B cell (primary cell): ENCODE measurements around the gene GRB10. TPM values are rescaled to one million over a fixed set of nuclear protein-coding genes. Genes with fewer than 3 reads are reported as not detected.

Experiments
- ATAC-seq: fragments of 200-7000 bp; cut with Tn5 transposase; one replicate; pipeline ENCODE4 v1.10.0; 2021; ENCODE audit warnings: low read depth, mild to moderate bottlenecking, moderate number of reproducible peaks, moderate library complexity
- CTCF ChIA-PET: fragments of 350-600 bp; sonication (Branson Sonifier 250); formaldehyde crosslinking; loops from one replicate; lab custom pipeline; 2021; ENCODE audit warnings: antibody characterized with exemption, inconsistent platforms; lab: Charles Lee
- POLR2A ChIA-PET: fragments of 350-600 bp; sonication (Branson Sonifier 250); formaldehyde crosslinking; loops from one replicate; lab custom pipeline; 2021; ENCODE audit warnings: antibody characterized with exemption; lab: Charles Lee
- DNase-seq: peaks from one replicate; pipeline ENCODE4 v3.0.0; 2013
- H2AFZ ChIP-seq: 2 replicates; pipeline ENCODE4 v1.6.1; 2012; ENCODE audit warnings: mild to moderate bottlenecking, low read depth, low read length; ENCODE audit not compliant: insufficient read depth, poor library complexity, severe bottlenecking
- H3K27ac ChIP-seq, 2 donors: 1 replicate in 1 of 2; 2 replicates in 1 of 2; pipeline ENCODE4 v1.5.1; 2012 to 2013; ENCODE audit warnings: low read length in 2 of 2, mild to moderate bottlenecking in 2 of 2, moderate library complexity in 1 of 2
- H3K27me3 ChIP-seq, 4 experiments: fragments of 200-600 bp in 1 of 4; sonication (generic) in 1 of 4; replicated peaks in 1 of 4; 1 replicate in 2 of 4; 2 replicates in 2 of 4; pipeline versions ENCODE4 v1.6.1 to v1.7.0; 2013 to 2016; ENCODE audit warnings: low read length in 3 of 4, mild to moderate bottlenecking in 2 of 4, mixed read lengths in 1 of 4, moderate library complexity in 1 of 4; ENCODE audit not compliant: insufficient read depth in 4 of 4, control insufficient read depth in 3 of 4; ENCODE audit errors: control extremely low read depth in 1 of 4
- H3K36me3 ChIP-seq, 2 experiments: replicated peaks in 1 of 2; 1 replicate in 1 of 2; 2 replicates in 1 of 2; pipeline versions ENCODE4 v1.6.1 to v1.7.1; 2013; ENCODE audit warnings: low read length in 1 of 2; ENCODE audit not compliant: insufficient read depth in 2 of 2, control insufficient read depth in 1 of 2; ENCODE audit errors: control extremely low read depth in 1 of 2, extremely low read depth in 1 of 2
- H3K4me1 ChIP-seq, 2 donors: fragments of 200-600 bp in 1 of 2; sonication (generic) in 1 of 2; 1 replicate in 1 of 2; 2 replicates in 1 of 2; pipeline versions ENCODE4 v1.5.1 to v1.6.1; 2013 to 2017; ENCODE audit warnings: low read length in 2 of 2; ENCODE audit not compliant: control insufficient read depth in 2 of 2, insufficient read depth in 2 of 2
- H3K4me2 ChIP-seq: replicated peaks from 2 replicates; pipeline ENCODE3; 2012; ENCODE audit warnings: mild to moderate bottlenecking, low read depth, low read length; ENCODE audit not compliant: poor library complexity, severe bottlenecking
- H3K4me3 ChIP-seq, 5 experiments: fragments of 200-600 bp in 1 of 5; sonication (generic) in 1 of 5; 1 replicate in 3 of 5; 2 replicates in 2 of 5; pipeline versions ENCODE4 v1.5.1 to v1.7.0; 2011 to 2016; ENCODE audit warnings: low read length in 4 of 5, mild to moderate bottlenecking in 4 of 5, low read depth in 2 of 5, control low read depth in 1 of 5, moderate library complexity in 1 of 5; ENCODE audit not compliant: insufficient read depth in 1 of 5; ENCODE audit errors: control extremely low read depth in 1 of 5, extremely low read depth in 1 of 5
- H3K79me2 ChIP-seq: fragments of 200-600 bp; sonication (generic); one replicate; pipeline ENCODE4 v1.6.0; 2016; ENCODE audit warnings: low read length; ENCODE audit not compliant: control insufficient read depth, insufficient read depth
- H3K9ac ChIP-seq: fragments of 200-600 bp; sonication (generic); 2 replicates; pipeline ENCODE4 v1.6.1; 2017; ENCODE audit warnings: mild to moderate bottlenecking, low read length, moderate library complexity
- H3K9me3 ChIP-seq, 3 donors: one replicate each; pipeline versions ENCODE4 v1.6.1 to v1.7.1; 2013; ENCODE audit warnings: low read length in 2 of 3; ENCODE audit not compliant: control insufficient read depth in 2 of 3, insufficient read depth in 1 of 3; ENCODE audit errors: control extremely low read depth in 1 of 3
- H4K20me1 ChIP-seq: 2 replicates; pipeline ENCODE4 v1.6.0; 2012; ENCODE audit warnings: mild to moderate bottlenecking, low read length; ENCODE audit not compliant: insufficient read depth, control insufficient read depth, poor library complexity, severe bottlenecking
- H3K27ac Mint-ChIP-seq: one replicate; pipeline ENCODE4 v1.8.0; 2021; ENCODE audit warnings: mixed read lengths
- H3K27me3 Mint-ChIP-seq: one replicate; pipeline ENCODE4 v1.8.0; 2021; ENCODE audit warnings: mixed read lengths
- H3K4me1 Mint-ChIP-seq: one replicate; pipeline ENCODE4 v1.8.0; 2021; ENCODE audit warnings: mixed read lengths
- H3K4me3 Mint-ChIP-seq: one replicate; pipeline ENCODE4 v1.8.0; 2021; ENCODE audit warnings: mixed read lengths
- H3K9me3 Mint-ChIP-seq: one replicate; pipeline ENCODE4 v1.8.0; 2022; ENCODE audit warnings: mixed read lengths; ENCODE audit not compliant: insufficient read depth
- EZH2 ChIP-seq: IDR thresholded peaks from 2 replicates; pipeline ENCODE4 v1.6.1; 2012; ENCODE audit warnings: borderline replicate concordance, low read depth, mild to moderate bottlenecking, moderate library complexity, low read length; ENCODE audit not compliant: insufficient read depth, poor library complexity, severe bottlenecking
- WGBS: methylation state at CpG from one replicate; pipeline ENCODE4 v1.1.5; 2013; ENCODE audit warnings: missing lambda C conversion rate; ENCODE audit not compliant: insufficient coverage; 5-methylcytosine and 5-hydroxymethylcytosine counted together
- intact Hi-C: fragments of 100-400 bp; cut with micrococcal nuclease; formaldehyde crosslinking; loops from one replicate; pipeline ENCODE4 v1.10.0; 2022
- polyA plus RNA-seq: library from polyadenylated mRNA; depleted of rRNA; stranded (reverse); fragments of >200 nt; gene quantifications from 2 replicates; pipeline ENCODE4 v1.2.3, GENCODE V29; 2012
- total RNA-seq, 2 donors: library from RNA; stranded (reverse); fragments of 120-200 nt in 1 of 2; gene quantifications; 1 replicate in 1 of 2; 2 replicates in 1 of 2; pipeline versions ENCODE4 v1.2.3 to v1.2.4, GENCODE V29; 2013 to 2022
- TF ChIP-seq, protein P1 (sequence below): fragments of 200-600 bp; IDR thresholded peaks from one replicate; pipeline ENCODE4 v1.8.0; 2022; ENCODE audit warnings: antibody characterized with exemption, mild to moderate bottlenecking

GRB10 gene
- total and polyA plus RNA-seq, 2 donors (not counting 1 experiment from before 2014, with no cell fraction given) = 0.04 TPM; not detected in 1

GRCh38 chr7:50594136-50594535 is 188.6 kb downstream of the GRB10 start:
- intact Hi-C loops = no loop called here
- ATAC-seq (no peak), DNase-seq (no peak)
- no peaks in the 10 kb centered on the region for H3K9me3 Mint-ChIP-seq
- no peaks in the 10 kb centered on the region for H3K79me2 ChIP-seq
- H3K4me3 ChIP-seq = no peak overlapping the region
- no peak overlapping the region for H3K9ac ChIP-seq
- peaks cover 0 to 5% (median 0%) of the 10 kb centered on the region in 3 donors for H3K9me3 ChIP-seq
- ChIA-PET CTCF (no interaction called here), POLR2A (no interaction called here)
- H3K4me2 ChIP-seq = no peak overlapping the region
- no peaks in the 10 kb centered on the region for H3K27me3 ChIP-seq
- H3K4me1 Mint-ChIP-seq = no peaks in the 10 kb centered on the region
- WGBS = 37% methylated on average over 2 of the region's 4 CpGs
- no peaks in the 10 kb centered on the region for H4K20me1 ChIP-seq
- H3K36me3 ChIP-seq = no peaks in the 10 kb centered on the region
- no peak for TF ChIP-seq EZH2
- no peak overlapping the region for H2AFZ ChIP-seq
- no peak overlapping the region for H3K27ac Mint-ChIP-seq
- no peak overlapping the region for H3K4me3 Mint-ChIP-seq
- no peak overlapping the region for H3K27ac ChIP-seq
- peaks cover 37% of the 10 kb centered on the region for H3K27me3 Mint-ChIP-seq
- H3K4me1 ChIP-seq = no peaks in the 10 kb centered on the region

DNA sequence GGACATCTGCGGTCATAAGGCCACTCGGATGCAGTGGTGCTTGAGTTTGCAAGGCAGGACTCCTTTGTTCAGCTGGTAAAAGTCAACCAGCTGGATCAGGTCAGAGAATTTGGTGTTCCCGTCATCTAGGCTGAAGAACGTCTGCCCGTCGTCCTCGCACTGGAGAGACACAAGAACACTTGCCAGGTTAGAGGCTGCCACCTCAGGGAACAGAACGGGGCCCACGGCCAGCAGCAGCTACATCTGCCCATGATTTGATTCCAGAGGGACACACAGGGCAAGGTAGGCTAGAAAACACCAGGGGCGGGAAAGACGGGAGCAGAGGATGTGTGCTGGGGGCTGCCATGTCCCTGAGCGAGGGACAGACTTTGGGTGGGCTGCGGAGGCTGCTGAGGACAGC is 189.8 kb downstream of the GRB10 start:
- ATAC-seq = no peak
- no peaks in the 10 kb centered on the region for H4K20me1 ChIP-seq
- Mint-ChIP-seq H3K4me1 (no peaks in the 10 kb centered on the region), H3K9me3 (no peaks in the 10 kb centered on the region), H3K27me3 (peaks cover 39% of the 10 kb centered on the region), H3K4me3 (no peak overlapping the region), H3K27ac (no peak overlapping the region)
- no peaks in the 10 kb centered on the region for H3K27me3 ChIP-seq
- no peak overlapping the region for H3K4me3 ChIP-seq
- ChIA-PET POLR2A (interaction anchor here (0.6 kb wide), 1 partner anchor 74 kb away, joined by 6 read pairs; no protein-coding TSS in a partner anchor), CTCF (no interaction called here)
- H3K9ac ChIP-seq = no peak overlapping the region
- peaks cover 0 to 4% (median 0%) of the 10 kb centered on the region in 3 donors for H3K9me3 ChIP-seq
- H2AFZ ChIP-seq = no peak overlapping the region
- TF ChIP-seq EZH2 = no peak
- TF ChIP-seq, protein P1, sequence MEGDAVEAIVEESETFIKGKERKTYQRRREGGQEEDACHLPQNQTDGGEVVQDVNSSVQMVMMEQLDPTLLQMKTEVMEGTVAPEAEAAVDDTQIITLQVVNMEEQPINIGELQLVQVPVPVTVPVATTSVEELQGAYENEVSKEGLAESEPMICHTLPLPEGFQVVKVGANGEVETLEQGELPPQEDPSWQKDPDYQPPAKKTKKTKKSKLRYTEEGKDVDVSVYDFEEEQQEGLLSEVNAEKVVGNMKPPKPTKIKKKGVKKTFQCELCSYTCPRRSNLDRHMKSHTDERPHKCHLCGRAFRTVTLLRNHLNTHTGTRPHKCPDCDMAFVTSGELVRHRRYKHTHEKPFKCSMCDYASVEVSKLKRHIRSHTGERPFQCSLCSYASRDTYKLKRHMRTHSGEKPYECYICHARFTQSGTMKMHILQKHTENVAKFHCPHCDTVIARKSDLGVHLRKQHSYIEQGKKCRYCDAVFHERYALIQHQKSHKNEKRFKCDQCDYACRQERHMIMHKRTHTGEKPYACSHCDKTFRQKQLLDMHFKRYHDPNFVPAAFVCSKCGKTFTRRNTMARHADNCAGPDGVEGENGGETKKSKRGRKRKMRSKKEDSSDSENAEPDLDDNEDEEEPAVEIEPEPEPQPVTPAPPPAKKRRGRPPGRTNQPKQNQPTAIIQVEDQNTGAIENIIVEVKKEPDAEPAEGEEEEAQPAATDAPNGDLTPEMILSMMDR = no peak
- no peak overlapping the region for H3K27ac ChIP-seq
- H3K79me2 ChIP-seq = no peaks in the 10 kb centered on the region
- H3K36me3 ChIP-seq = no peaks in the 10 kb centered on the region
- WGBS = 93% methylated on average over 13 of the region's 13 CpGs
- no peak for DNase-seq
- intact Hi-C loops = no loop called here
- no peaks in the 10 kb centered on the region for H3K4me1 ChIP-seq
- no peak overlapping the region for H3K4me2 ChIP-seq
